Caco-2 (cell line): ENCODE data around the gene MAP3K15. TPM values are rescaled to one million over a fixed set of nuclear protein-coding genes. Genes with fewer than 3 reads are reported as not detected.

Experiments used
- BruUV-seq: library from RNA; stranded (reverse); fragments of 400-500 nt; replicated peaks from 2 replicates; lab custom pipeline; 2021; lab: Mats Ljungman, UMichigan
- CTCF ChIA-PET: fragments of 300-600 bp; sonication (Branson Sonifier 250); formaldehyde crosslinking; loops from one replicate; lab custom pipeline; 2022; ENCODE audit warnings: antibody characterized with exemption; lab: Charles Lee
- POLR2A ChIA-PET: fragments of 300-600 bp; sonication (Branson Sonifier 250); formaldehyde crosslinking; loops from one replicate; lab custom pipeline; 2022; ENCODE audit warnings: antibody characterized with exemption; lab: Charles Lee
- DNase-seq, 2 experiments: peaks; one replicate each; pipeline versions ENCODE4 v3.0.0 to v3.0.0-alpha.2; 2020 to 2022
- H3K27me3 ChIP-seq: replicated peaks from 2 replicates; pipeline ENCODE4 v1.6.0; 2011; ENCODE audit warnings: low read length; ENCODE audit not compliant: control insufficient read depth, insufficient read depth
- H3K36me3 ChIP-seq: 2 replicates; pipeline ENCODE4 v1.5.1; 2011; ENCODE audit warnings: low read length; ENCODE audit not compliant: control insufficient read depth, insufficient read depth
- H3K4me1 ChIP-seq: fragments of 250-450 bp; sonication (Bioruptor Pico); 2 replicates; pipeline ENCODE4 v1.5.1; 2020; ENCODE audit warnings: mild to moderate bottlenecking
- H3K4me3 ChIP-seq: 2 replicates; pipeline ENCODE4 v1.5.1; 2011; ENCODE audit warnings: low read depth, mild to moderate bottlenecking, control low read depth, low read length
- H3K9me3 ChIP-seq: fragments of 250-450 bp; sonication (Bioruptor Pico); 2 replicates; pipeline ENCODE4 v1.5.1; 2020; ENCODE audit warnings: mild to moderate bottlenecking, moderate library complexity
- H3K27ac Mint-ChIP-seq: one replicate; pipeline ENCODE4 v1.8.0; 2022; ENCODE audit warnings: mixed read lengths; ENCODE audit not compliant: unreplicated experiment
- H3K27me3 Mint-ChIP-seq: one replicate; pipeline ENCODE4 v1.8.0; 2022; ENCODE audit warnings: mixed read lengths; ENCODE audit not compliant: insufficient read depth, unreplicated experiment
- H3K36me3 Mint-ChIP-seq: one replicate; pipeline ENCODE4 v1.8.0; 2022; ENCODE audit warnings: mild to moderate bottlenecking, mixed read lengths; ENCODE audit not compliant: insufficient read depth, unreplicated experiment
- H3K4me1 Mint-ChIP-seq: one replicate; pipeline ENCODE4 v1.8.0; 2022; ENCODE audit warnings: low read depth, mixed read lengths; ENCODE audit not compliant: unreplicated experiment
- H3K4me3 Mint-ChIP-seq: one replicate; pipeline ENCODE4 v1.8.0; 2022; ENCODE audit warnings: mild to moderate bottlenecking, moderate library complexity, mixed read lengths; ENCODE audit not compliant: unreplicated experiment
- H3K9me3 Mint-ChIP-seq: one replicate; pipeline ENCODE4 v1.8.0; 2022; ENCODE audit warnings: mixed read lengths; ENCODE audit not compliant: unreplicated experiment
- intact Hi-C: fragments of 100-400 bp; cut with micrococcal nuclease; formaldehyde crosslinking; loops from one replicate; pipeline ENCODE4 v1.10.0; 2022; ENCODE audit not compliant: unreplicated experiment
- total RNA-seq: library from RNA; stranded (reverse); gene quantifications from 2 replicates; pipeline ENCODE4 v1.2.3, GENCODE V29; 2022
- TF ChIP-seq, protein P1 (sequence below), 2 experiments: fragments of 200-600 bp in 1 of 2; IDR thresholded peaks; 1 replicate in 1 of 2; 2 replicates in 1 of 2; pipeline versions ENCODE4 v1.5.1 to v1.8.0; 2011 to 2022; ENCODE audit warnings: antibody characterized with exemption in 1 of 2, control low read depth in 1 of 2, inconsistent platforms in 1 of 2, low read depth in 1 of 2, low read length in 1 of 2, mild to moderate bottlenecking in 1 of 2, moderate library complexity in 1 of 2; ENCODE audit not compliant: insufficient read depth in 1 of 2, severe bottlenecking in 1 of 2, unreplicated experiment in 1 of 2

MAP3K15 gene
- total RNA-seq, 1 experiment from 2014 or later = 1.3 TPM

GRCh38 chrX:19543020-19543715 lies 27.9 kb upstream of the MAP3K15 start:
- no peaks in the 10 kb centered on the region for H3K36me3 ChIP-seq
- H3K36me3 Mint-ChIP-seq = peaks cover 23% of the 10 kb centered on the region
- peak overlapping the region; percentile 45 for H3K27ac Mint-ChIP-seq
- ChIA-PET CTCF (no interaction called here), POLR2A (no interaction called here)
- H3K4me1 ChIP-seq = no peaks in the 10 kb centered on the region
- H3K9me3 Mint-ChIP-seq = no peaks in the 10 kb centered on the region
- no TSS peak for BruUV-seq
- no peak for DNase-seq
- H3K4me1 Mint-ChIP-seq = no peaks in the 10 kb centered on the region
- H3K4me3 ChIP-seq = no peak overlapping the region
- intact Hi-C loops = no loop called here
- no peak overlapping the region for H3K4me3 Mint-ChIP-seq
- no peaks in the 10 kb centered on the region for H3K9me3 ChIP-seq
- no peaks in the 10 kb centered on the region for H3K27me3 ChIP-seq
- TF ChIP-seq, protein P1, sequence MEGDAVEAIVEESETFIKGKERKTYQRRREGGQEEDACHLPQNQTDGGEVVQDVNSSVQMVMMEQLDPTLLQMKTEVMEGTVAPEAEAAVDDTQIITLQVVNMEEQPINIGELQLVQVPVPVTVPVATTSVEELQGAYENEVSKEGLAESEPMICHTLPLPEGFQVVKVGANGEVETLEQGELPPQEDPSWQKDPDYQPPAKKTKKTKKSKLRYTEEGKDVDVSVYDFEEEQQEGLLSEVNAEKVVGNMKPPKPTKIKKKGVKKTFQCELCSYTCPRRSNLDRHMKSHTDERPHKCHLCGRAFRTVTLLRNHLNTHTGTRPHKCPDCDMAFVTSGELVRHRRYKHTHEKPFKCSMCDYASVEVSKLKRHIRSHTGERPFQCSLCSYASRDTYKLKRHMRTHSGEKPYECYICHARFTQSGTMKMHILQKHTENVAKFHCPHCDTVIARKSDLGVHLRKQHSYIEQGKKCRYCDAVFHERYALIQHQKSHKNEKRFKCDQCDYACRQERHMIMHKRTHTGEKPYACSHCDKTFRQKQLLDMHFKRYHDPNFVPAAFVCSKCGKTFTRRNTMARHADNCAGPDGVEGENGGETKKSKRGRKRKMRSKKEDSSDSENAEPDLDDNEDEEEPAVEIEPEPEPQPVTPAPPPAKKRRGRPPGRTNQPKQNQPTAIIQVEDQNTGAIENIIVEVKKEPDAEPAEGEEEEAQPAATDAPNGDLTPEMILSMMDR (IDR thresholded peaks at IDR 0.05; ENCODE audit: insufficient read depth in 1 of 2, low read depth in 1 of 2, low read length in 1 of 2, severe bottlenecking in 1 of 2, unreplicated experiment in 1 of 2) = no peak
- H3K27me3 Mint-ChIP-seq = no peaks in the 10 kb centered on the region

GRCh38 chrX:19541931-19542330 lies 26.6 kb upstream of the MAP3K15 start:
- Histone ChIP-seq H3K27me3 (no peaks in the 10 kb centered on the region), H3K4me1 (no peaks in the 10 kb centered on the region), H3K36me3 (no peaks in the 10 kb centered on the region), H3K4me3 (no peak overlapping the region), H3K9me3 (no peaks in the 10 kb centered on the region)
- Mint-ChIP-seq H3K9me3 (no peaks in the 10 kb centered on the region), H3K4me3 (no peak overlapping the region), H3K27me3 (no peaks in the 10 kb centered on the region), H3K27ac (no peak overlapping the region), H3K4me1 (no peaks in the 10 kb centered on the region), H3K36me3 (peaks cover 12% of the 10 kb centered on the region)
- BruUV-seq = no TSS peak
- POLR2A ChIA-PET = no interaction called here
- DNase-seq = no peak
- intact Hi-C loops = no loop called here
- CTCF ChIA-PET = no interaction called here
- TF ChIP-seq, protein P1 (IDR thresholded peaks at IDR 0.05; ENCODE audit: insufficient read depth in 1 of 2, low read depth in 1 of 2, low read length in 1 of 2, severe bottlenecking in 1 of 2, unreplicated experiment in 1 of 2) = no peak

DNA sequence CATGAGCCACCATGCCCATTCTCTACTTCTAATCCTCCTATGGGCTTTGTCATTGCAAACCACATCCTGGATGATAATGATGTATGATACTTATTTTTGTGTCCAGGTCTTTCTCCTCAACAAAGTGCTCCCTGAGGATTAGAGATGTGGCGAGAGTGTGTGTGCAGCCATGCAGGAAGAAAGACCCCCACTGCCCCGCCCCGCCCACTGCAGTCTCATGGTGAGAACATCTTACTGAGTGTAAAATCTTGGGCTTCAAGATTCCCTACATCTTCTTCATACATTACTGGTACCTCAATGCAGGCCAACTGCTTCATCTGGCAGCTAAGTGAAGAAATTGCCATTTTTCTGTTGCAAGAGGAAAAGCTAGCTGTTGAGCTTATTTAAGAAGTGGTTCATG lies 25.9 kb upstream of the MAP3K15 start:
- no peak overlapping the region for H3K4me3 Mint-ChIP-seq
- ChIA-PET CTCF (no interaction called here), POLR2A (no interaction called here)
- Histone ChIP-seq H3K4me1 (no peaks in the 10 kb centered on the region), H3K27me3 (no peaks in the 10 kb centered on the region), H3K4me3 (no peak overlapping the region), H3K9me3 (no peaks in the 10 kb centered on the region), H3K36me3 (no peaks in the 10 kb centered on the region)
- no peaks in the 10 kb centered on the region for H3K27me3 Mint-ChIP-seq
- H3K27ac Mint-ChIP-seq = no peak overlapping the region
- no peaks in the 10 kb centered on the region for H3K4me1 Mint-ChIP-seq
- H3K9me3 Mint-ChIP-seq = no peaks in the 10 kb centered on the region
- intact Hi-C loops = no loop called here
- peaks cover 6% of the 10 kb centered on the region for H3K36me3 Mint-ChIP-seq
- BruUV-seq = no TSS peak
- no peak for DNase-seq
- TF ChIP-seq, protein P1 (IDR thresholded peaks at IDR 0.05; ENCODE audit: insufficient read depth in 1 of 2, low read depth in 1 of 2, low read length in 1 of 2, severe bottlenecking in 1 of 2, unreplicated experiment in 1 of 2) = no peak
